Measurements from ENCODE around the gene PSMA5.

DNA sequence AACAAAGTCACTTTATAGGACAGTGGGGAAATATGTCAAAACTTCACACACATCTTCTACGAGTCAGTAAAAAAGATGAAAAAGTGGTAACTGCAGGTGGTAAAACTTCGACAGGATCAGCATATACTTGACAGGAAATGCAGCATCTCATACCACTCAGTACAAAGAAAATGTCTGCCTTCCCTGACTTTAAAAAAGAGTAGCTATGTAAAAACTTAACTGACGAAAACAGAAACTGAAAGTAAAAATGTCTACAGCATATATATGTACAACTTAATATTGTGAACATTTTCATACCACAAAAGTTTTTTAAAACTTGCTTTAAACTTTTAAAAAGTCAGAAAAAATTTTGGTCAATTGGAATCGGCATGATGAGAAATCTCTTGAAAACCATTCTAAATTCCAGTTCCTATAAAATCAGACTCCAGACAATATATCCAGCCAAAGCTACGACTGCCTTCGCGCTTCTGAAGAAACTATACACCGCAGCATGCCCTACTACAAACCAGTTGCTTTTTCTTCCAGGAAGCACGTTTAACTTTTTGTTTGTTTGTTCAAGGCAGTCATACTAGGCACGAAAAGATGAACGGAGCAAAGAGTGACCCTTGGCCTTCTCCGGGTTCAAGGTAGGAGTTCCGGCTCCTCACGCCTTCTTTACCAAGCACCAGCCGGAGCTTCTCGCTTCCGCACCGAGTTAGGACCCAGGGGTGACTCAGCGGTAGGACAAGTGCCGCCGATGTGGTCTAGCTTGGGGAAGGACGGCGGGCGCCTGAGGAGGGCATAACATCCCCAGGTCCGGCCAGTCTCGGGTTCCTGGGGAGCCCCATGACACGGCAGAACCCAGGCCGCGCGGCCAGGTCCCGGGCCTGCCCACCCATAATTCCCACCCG lies 612 bp downstream of the PSMA5 start:
- no peak for TF ChIP-seq ZBTB1 (tag by site-specific recombination; IDR thresholded peaks at IDR 0.05)
- TF ChIP-seq ZBTB17 (tag by site-specific recombination; IDR thresholded peaks at IDR 0.05), result peak; percentile 62
- no peak for TF ChIP-seq ZNF362 (tag by site-specific recombination; IDR thresholded peaks at IDR 0.05)
- no peak for TF ChIP-seq ZNF146 (tag by site-specific recombination; IDR thresholded peaks at IDR 0.05)

Data from HEK293 (cell line).